Progenitor cell of endocrine pancreas (in vitro differentiated cells): Measurements from ENCODE around the gene VTA1. TPM values are rescaled to one million over a fixed set of nuclear protein-coding genes. Genes with fewer than 3 reads are reported as not detected.
A peak's percentile ranks its signal among the peaks of the same experiment; 100 is the strongest.

Experiments used
- DNase-seq: peaks from one replicate; pipeline ENCODE4 v3.0.0; 2021; ENCODE audit warnings: low spot score; ENCODE audit not compliant: unreplicated experiment
- H3K27ac Mint-ChIP-seq: 2 replicates; pipeline ENCODE4 v1.8.0; 2021; ENCODE audit warnings: mild to moderate bottlenecking, moderate library complexity, mixed read lengths
- H3K27me3 Mint-ChIP-seq: 2 replicates; pipeline ENCODE4 v1.8.0; 2021; ENCODE audit warnings: mixed read lengths
- H3K36me3 Mint-ChIP-seq: 2 replicates; pipeline ENCODE4 v1.8.0; 2022; ENCODE audit warnings: mixed read lengths; ENCODE audit not compliant: insufficient read depth
- H3K4me1 Mint-ChIP-seq: 2 replicates; pipeline ENCODE4 v1.8.0; 2021; ENCODE audit warnings: low read depth, mixed read lengths
- H3K4me3 Mint-ChIP-seq: 2 replicates; pipeline ENCODE4 v1.8.0; 2021; ENCODE audit warnings: low read depth, mild to moderate bottlenecking, moderate library complexity, mixed read lengths
- H3K9me3 Mint-ChIP-seq: 2 replicates; pipeline ENCODE4 v1.8.0; 2021; ENCODE audit warnings: low read depth, mixed read lengths
- total RNA-seq: library from RNA; stranded (reverse); gene quantifications from 2 replicates; pipeline ENCODE4 v1.2.1, GENCODE V29; 2021
- TF ChIP-seq, protein P1 (sequence below): fragments of 200-600 bp; sonication (generic); IDR thresholded peaks from one replicate; pipeline ENCODE4 v1.5.0; 2021; ENCODE audit warnings: antibody characterized with exemption, mild to moderate bottlenecking; ENCODE audit not compliant: unreplicated experiment

The VTA1 gene
- total RNA-seq, 1 donor from 2014 or later: 49.6 TPM

DNA sequence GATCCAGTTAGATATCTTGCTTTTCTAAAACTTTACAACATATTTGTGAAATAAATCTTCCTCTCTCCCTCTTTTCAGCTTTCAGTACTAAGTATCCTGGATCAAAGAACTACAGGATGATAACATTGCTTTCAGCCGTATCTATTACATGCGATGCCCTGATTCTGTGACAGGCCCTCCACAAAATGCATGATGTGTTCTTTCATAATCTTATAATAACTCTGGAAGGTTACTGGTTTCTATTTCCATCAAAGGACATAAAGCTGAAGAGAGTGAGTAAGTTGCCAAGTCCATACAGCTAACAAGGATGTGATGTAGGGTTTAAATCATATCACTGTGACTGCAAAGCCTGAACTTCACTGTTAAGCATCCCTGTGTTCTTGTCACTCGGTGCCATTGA, 91.8 kb downstream of the VTA1 start:
- Mint-ChIP-seq H3K9me3 (no peaks in the 10 kb centered on the region), H3K4me1 (peaks cover 16% of the 10 kb centered on the region), H3K27ac (no peak overlapping the region), H3K27me3 (no peaks in the 10 kb centered on the region), H3K36me3 (no peaks in the 10 kb centered on the region), H3K4me3 (no peak overlapping the region)
- DNase-seq: no peak
- TF ChIP-seq, protein P1, sequence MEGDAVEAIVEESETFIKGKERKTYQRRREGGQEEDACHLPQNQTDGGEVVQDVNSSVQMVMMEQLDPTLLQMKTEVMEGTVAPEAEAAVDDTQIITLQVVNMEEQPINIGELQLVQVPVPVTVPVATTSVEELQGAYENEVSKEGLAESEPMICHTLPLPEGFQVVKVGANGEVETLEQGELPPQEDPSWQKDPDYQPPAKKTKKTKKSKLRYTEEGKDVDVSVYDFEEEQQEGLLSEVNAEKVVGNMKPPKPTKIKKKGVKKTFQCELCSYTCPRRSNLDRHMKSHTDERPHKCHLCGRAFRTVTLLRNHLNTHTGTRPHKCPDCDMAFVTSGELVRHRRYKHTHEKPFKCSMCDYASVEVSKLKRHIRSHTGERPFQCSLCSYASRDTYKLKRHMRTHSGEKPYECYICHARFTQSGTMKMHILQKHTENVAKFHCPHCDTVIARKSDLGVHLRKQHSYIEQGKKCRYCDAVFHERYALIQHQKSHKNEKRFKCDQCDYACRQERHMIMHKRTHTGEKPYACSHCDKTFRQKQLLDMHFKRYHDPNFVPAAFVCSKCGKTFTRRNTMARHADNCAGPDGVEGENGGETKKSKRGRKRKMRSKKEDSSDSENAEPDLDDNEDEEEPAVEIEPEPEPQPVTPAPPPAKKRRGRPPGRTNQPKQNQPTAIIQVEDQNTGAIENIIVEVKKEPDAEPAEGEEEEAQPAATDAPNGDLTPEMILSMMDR: no peak

DNA sequence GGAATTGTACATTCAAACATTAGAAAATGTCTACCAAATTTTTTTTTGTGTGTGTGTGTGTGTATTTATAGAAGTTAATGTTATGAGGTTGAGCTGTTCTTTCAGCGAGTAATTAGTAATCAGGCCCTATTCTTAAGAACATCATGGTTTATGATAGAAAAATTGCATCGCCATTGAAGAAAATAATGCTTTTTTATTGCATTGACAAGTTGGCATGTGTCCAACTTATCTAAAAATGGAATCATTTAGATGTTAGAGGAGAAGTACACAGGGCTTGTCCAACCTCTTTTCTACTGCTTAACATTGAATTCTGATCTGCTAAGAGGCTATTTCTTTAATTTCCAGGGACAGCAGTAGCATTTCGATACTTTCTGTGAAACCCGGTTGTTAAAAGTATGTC, 93.1 kb downstream of the VTA1 start:
- Mint-ChIP-seq H3K27ac (no peak overlapping the region), H3K27me3 (no peaks in the 10 kb centered on the region), H3K4me1 (peaks cover 16% of the 10 kb centered on the region), H3K9me3 (no peaks in the 10 kb centered on the region), H3K36me3 (no peaks in the 10 kb centered on the region), H3K4me3 (no peak overlapping the region)
- no peak for DNase-seq
- TF ChIP-seq, protein P1: no peak

DNA sequence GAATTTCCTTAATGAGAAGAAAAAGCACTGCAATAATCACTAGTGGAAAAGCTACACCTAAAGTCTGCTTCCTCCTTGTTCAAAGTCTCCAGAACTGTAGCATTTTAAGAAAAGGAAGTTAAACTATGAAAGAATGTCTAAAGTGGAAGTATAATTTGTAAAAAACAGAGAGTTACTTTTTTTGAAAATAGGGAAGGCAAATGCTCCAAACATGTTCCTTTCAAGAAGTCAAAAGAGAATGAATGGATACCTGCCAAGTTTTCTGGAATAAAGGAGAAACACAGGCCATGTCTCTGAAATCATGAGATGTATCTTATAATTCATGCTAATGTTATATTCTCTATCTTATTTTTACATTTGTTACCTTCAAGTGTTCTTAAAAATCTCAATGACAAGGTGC, 94.0 kb downstream of the VTA1 start:
- Mint-ChIP-seq H3K36me3 (no peaks in the 10 kb centered on the region), H3K4me1 (peaks cover 16% of the 10 kb centered on the region), H3K27me3 (no peaks in the 10 kb centered on the region), H3K4me3 (no peak overlapping the region), H3K9me3 (no peaks in the 10 kb centered on the region), H3K27ac (no peak overlapping the region)
- TF ChIP-seq, protein P1: no peak
- DNase-seq: no peak

DNA sequence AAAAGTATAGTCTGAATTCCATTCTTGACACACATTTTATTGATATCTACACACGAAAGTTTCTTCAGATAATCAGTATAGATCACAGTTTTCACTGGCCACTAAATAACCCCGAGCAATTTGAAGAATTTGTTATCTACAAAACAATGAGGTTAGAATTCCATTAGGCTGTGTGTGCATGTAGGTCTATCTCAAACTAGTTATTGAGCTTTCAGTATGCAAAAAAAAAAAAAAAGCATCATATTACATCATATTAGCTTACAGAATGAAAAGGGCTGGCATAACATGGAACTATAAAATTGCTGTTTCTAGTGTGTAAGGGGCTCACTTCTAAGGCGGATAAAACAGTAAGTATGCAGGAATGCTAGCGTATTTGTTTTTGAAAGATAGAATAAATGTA, 95.2 kb downstream of the VTA1 start:
- H3K36me3 Mint-ChIP-seq: no peaks in the 10 kb centered on the region
- DNase-seq: no peak

DNA sequence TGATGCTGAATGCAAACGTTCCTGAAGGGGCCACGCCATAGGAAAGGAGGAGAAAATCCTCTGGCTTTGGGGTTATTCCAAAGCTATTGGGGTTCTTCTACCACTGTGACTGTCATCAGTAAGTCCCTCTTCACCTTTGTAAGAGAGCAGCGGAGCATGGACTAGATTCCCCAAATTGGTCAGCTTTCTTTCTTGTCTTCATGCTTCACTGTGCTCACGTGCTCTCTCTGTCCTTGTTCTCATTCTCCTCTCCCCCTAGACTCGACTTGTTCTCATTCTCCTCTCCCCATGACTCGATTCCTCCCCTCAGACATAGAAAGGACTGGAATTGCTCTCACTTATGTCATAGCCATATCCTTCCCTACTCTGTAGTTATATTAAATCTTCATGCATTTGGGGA, 99.9 kb downstream of the VTA1 start:
- H3K27ac Mint-ChIP-seq: no peak overlapping the region
- no peaks in the 10 kb centered on the region for H3K27me3 Mint-ChIP-seq
- DNase-seq: no peak
- TF ChIP-seq, protein P1: no peak
- no peaks in the 10 kb centered on the region for H3K36me3 Mint-ChIP-seq
- peaks cover 4% of the 10 kb centered on the region for H3K9me3 Mint-ChIP-seq
- H3K4me1 Mint-ChIP-seq: peaks cover 11% of the 10 kb centered on the region
- no peak overlapping the region for H3K4me3 Mint-ChIP-seq

More for the DNA sequence above, 95.2 kb downstream of the VTA1 start:
- Mint-ChIP-seq H3K4me3 (no peak overlapping the region), H3K27me3 (no peaks in the 10 kb centered on the region), H3K4me1 (peaks cover 16% of the 10 kb centered on the region), H3K9me3 (peaks cover 4% of the 10 kb centered on the region), H3K27ac (peak overlapping the region; percentile 91)
- TF ChIP-seq, protein P1: no peak
